ENCODE results near the gene CPA3.

Gene CPA3, protein sequence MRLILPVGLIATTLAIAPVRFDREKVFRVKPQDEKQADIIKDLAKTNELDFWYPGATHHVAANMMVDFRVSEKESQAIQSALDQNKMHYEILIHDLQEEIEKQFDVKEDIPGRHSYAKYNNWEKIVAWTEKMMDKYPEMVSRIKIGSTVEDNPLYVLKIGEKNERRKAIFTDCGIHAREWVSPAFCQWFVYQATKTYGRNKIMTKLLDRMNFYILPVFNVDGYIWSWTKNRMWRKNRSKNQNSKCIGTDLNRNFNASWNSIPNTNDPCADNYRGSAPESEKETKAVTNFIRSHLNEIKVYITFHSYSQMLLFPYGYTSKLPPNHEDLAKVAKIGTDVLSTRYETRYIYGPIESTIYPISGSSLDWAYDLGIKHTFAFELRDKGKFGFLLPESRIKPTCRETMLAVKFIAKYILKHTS

DNA sequence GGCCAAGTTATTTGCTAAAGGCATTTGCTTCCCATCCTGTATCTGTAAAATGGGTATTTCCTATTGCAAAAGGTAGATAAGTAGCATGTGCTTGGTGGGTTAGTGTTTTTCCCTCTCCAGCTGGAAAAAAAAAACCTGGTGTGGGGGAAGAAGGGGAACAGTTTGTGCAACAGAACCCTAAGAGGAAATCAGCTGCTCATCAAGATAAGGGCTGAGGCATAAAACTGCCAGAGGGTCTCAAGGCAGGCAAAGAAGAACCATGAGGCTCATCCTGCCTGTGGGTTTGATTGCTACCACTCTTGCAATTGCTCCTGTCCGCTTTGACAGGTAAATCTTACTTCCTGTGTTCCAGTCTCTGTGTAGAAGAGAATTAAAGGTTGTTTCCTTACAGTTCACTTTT, at the start of gene CPA3:
Gene CPA3, plus strand, starts transcription at position 248 of the 400 bp plus-strand sequence. Its CDS starts 12 bp downstream, at position 260.
- no peak for DNase-seq

DNA sequence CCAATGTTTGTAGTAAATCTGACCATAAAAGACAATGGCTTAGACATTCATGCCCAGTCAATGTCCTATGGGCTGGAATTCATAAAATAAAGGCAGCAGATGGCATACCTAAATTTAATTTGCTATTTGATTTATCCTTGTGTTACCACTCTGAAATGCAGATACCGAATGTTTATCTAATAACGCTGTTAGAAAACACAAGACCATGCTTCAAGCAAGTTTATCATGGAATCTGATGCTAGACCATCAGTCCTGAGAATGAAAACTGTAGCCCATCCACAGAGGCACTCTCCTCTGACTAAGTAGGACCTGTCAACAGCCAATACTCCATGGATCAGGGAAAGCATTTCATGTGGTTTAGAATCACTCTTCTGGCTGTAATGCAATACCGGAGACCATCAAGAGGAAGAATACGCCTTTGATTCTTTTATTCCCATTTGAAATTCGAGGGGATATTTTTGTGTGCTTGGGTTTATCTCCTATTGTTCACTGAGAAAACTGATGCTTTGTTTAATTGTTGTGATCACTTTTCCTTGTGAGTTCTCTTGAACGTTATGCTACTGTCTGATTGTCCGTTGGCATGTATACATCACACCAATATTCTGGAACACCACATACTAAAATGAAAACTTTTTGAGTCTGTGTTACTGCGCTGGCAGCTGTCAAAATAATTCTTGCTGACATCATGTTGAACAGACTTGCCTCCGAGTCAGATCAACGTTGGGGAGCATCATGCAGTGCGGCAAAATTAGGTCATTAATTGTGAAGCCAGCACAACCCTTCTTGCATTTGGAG, 49.6 kb upstream of the CPA3 start:
- DNase-seq, result no peak

DNA sequence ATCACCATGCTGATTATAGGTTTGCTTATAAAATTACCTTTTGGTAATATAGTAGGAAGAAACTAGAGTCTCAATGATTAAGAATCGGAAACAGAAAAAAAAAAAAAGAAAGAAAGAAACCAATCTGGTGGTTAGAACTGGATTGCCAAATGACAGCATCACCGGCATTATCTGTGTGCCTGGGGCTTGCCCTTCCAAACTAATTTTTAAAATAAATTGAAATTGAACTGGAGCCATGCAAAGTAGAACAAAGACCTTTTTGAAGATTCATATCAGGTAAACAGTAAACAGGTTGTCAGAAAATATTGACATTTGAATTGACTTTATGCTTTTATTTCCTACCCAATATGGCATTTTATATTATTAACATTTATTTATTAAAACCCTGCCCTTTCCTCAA, 48.7 kb upstream of the CPA3 start:
- DNase-seq, result no peak

DNA sequence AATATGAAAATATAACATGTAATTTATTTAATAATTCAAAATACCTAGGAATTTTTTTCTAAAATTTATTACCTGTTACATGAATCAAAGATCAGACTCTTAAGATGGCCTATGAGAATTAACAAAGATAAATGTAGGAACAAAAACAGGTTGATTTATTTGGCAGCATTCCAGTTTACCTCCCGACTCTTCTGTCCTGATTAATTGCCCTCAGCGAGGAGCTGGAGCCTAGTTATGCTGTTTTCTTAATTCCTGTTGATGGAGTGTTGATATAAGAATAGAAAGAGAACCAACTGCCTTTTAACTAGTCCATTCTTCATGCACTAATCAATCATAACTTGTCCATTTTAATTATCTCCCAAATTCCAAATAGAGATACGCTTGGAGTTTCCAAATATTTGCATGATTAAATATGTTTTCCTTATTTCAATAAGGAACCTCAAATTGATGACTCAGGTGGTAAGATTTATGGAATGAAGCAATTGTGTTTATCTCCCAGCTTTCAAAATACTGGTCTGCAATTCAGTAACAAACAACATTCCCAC, 48.0 kb upstream of the CPA3 start:
- DNase-seq, result no peak

DNA sequence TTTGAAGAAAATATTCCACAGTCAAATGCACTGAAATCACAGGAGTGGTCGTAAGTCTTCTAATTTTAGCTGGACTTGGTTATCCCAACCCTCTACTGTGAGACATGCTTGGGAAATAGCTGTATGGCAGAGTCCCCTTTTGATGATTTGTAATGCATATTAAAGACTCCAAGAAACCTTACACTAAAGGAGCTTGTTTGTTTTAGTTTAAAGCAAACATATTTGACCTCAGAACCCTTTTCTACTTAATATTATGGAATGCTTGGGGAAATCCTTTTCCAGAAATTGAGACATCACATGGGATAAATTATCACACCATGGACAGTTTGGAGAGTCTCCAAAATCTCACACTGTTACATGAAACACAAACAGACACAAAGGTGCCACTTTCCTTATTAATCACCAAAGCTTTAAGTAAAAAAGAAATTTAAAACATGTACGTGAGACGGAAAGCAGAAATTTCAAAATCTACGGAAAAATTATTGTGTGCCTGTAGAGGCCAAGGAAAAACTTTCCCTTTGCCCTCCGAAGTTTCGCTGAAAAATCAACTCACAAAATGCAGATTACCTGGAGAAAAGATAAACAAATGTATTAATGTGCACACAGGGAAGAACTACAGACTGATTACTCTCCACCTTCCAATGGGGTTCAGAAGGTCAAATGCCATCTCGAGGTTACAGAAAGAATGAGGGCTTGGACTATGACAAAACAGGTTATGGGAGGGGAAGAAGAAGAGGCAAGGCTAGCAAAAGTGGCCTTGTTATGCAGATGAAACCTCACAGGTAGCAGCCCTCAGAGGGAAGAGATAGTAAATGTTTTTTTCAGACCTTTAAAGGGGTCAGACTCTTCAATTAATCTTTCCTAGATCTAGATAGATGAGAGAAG, 44.5 kb upstream of the CPA3 start:
- DNase-seq, result no peak

DNA sequence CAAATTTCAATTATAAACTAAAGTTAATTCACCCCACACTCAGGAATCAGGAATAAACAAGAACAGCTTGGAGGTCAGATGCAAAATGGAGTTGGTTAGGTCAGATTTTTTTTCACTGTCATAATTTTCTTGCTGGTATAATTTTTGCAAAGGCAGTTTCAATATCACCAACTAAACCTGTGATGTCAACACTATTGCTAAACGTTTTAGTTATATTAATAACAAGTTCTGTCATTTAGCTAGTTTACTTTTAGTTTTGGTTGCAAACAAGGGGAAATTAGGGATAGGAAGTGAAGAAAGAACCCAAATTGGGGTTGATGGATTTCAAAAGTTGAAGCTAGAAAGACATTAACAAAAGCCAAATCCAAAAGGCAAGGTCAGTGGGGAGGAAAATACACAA, 42.1 kb upstream of the CPA3 start:
- no peak for DNase-seq

DNA sequence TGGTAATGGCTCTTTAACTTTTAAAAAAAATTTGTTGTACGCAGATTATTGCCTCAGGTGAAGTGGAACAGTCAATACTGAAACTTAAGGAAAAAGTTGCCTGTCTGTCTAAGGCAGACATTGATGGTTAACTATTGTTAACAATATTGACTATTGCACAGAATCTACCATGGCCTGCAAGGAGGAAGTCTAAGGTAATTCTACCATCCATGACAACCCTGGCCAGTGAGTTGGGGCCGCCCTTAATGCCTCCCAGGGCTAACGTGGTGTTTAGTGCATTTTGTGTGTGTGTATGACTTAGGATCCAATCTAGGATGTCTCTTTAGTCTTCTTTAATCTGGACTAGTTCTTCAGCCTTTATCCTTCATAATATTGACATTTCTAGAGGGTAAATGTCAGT, 39.6 kb upstream of the CPA3 start:
- no peak for DNase-seq

DNA sequence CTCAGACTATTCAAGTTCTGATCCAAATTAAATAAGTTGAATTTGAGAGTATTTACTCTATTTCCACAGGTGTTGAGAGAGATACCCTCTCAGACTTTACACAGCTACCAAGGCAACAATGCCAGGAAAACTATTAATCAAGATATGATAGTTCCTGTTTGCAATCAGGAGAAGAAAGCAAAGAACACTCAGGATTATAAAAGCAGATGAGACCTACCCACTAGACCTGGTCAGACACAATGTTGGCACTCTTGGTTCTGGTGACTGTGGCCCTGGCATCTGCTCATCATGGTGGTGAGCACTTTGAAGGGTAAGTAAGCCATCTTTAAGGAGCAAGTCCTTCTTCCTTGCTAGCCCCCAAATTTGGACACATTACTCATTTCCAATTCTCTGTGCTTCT, 37.5 kb upstream of the CPA3 start, which contains the start of gene CPB1:
Gene CPB1, plus strand, starts transcription at position 227 of the 400 bp plus-strand sequence. Its CDS starts 13 bp downstream, at position 240.
- no peak for DNase-seq

DNA sequence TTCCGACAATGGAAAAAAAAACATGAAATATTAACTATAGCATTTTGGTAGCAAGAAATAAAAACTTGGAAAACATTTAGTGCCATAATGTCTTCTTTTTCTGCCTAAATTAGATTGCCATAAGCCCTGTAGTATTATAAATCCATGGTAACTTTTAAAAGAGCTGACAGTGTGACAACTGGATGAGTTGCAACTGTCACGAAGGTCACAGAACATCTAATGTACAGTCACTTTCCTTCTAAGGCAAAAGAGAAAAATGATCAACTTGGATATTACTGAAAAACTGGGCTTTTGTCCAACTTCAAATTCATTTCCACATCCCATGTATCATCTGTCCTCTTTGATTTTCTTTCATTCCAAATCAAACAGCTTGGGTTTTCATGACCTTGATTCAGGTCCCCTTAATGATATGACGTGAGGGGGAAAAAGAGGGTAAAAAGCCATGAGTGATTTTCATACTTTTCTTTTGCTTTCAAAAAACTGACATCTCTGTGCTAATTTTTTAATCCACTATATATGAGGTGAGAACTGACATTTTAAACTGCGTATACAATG, 36.9 kb upstream of the CPA3 start:
- no peak for DNase-seq

DNA sequence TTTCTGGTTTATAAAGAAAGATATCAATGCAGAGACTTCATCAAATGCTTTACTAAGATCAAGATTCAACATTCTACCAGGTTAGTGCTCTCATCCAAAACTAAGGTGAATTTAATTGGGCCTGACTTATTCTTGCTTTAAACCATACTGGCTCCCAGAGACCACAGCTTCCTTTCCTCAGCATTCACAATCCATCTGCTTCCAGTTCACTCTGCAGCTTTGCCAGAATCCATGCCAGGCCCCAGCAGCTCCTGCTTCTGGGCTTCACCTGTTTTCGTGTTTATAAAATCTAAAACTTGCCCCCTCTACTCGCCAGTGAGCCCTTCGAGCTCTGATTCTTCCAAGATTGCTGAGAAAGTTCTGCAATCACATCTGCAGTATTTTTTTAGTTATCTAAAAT, 35.2 kb upstream of the CPA3 start:
- DNase-seq, result no peak

DNA sequence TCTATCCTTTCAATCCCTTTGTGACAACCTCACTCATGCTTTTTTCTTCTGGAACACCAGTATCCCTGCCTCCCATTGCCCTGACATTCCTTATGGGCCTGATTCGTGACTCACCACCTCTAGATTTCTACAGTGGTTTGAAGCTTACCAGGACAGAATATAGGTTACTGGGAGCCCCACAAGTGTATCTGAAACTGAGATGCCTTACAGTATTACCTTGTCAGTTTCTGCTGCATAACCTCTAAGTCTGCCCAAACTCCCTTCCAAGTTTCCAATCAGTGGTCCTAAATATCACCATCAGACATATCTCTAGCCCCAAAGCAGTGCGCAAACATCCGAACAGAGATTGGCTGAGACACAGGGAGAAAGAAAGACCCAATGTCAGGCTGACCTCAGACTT, 31.9 kb upstream of the CPA3 start:
- DNase-seq, result no peak

DNA sequence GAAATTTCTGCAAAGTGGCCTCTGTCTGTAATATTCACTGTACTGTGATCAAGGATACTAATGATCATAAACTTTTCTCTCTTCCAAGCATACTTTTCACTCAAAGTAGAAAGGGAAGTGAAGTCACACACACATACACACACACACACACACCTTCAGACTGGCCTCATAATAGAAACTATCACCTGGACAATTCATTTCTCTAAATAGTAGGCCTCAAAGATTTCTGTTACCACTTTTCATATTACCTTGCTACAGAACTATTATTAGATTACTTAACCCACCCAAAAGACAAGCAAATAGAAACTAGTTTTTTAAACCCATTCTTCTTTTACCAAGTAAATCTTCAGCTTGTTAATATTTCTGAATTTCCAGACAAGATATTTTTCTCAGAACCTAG, 25.3 kb upstream of the CPA3 start:
- DNase-seq, result no peak

DNA sequence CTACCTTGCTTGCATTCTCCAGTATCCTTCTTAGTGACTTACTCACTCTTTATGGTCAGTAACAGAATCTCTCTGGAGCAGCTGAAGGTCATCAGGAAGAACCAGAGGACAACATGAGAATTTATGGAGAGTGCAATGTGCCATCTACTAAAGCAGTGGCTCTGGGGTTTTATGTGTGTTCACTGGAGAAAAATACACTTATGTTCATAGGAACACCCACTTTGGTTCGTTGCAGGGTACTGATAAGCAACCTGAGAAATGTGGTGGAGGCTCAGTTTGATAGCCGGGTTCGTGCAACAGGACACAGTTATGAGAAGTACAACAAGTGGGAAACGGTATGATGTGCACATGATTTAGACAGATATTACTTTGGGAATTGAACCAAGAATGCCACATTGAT, 24.6 kb upstream of the CPA3 start:
- DNase-seq, result no peak

DNA sequence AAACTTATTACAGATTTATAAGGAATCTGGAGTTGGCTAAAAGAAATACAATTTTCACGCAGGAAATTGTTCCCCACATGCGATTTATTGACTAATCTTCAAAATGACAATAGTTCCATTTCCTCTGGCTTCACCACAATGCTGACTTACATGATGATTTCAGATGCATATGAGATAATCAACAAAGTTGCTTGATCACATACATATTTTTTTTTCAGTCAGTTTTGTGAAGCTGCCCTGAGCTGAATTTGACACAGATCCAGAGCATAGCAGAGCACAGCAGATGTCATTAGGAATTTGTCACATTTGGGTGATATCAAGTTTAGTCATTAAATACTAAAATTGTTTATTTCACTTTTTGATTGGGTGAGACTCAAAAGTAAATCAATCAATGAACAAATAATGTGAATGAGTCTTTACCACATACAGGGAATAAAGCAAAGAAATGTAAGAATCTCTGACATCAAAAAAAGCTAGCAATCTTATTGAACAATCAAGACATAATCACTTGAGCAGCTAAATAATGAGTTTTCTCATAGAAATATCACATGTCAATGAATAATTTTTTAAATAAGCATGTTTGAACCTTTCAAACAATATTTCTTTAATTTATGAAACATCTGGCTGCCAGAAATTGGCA, 19.2 kb upstream of the CPA3 start:
- DNase-seq, result no peak

DNA sequence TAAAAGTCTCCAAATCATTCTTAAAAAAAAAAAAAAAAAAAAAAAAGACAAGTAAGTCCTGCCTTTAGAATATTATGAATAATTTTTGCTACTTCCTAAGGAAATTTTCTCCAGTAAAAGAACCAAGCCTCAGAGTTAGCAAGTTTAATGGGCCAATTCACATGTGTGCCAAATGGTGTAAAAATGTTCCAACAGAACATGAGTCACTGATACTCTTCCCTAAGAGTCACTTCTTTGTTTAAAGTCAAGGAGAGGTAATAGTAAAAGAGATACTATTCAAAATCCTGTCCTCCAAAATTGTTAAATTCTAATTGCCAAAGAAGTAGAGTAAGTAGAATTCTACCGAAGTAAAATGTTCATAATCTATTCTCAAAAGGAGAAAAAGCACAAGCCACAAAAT, 17.7 kb upstream of the CPA3 start:
- no peak for DNase-seq

DNA sequence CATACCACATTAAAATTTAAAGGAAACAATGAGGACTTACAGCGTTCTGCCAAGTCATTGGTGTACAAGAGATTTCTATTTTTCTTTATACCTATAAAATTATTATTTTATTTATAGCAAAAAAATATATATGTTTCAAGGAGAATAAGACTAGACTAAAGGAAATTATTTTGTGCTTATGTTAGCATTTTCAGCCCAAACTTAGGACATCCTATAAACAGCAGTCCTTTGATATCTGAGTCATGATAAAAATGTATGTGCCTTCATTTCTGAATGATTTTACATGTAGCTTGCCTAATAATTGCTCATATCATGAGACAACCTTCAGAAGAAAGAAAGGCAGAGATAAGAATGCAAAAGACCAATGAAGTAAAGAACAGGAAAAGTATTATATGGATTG, 16.7 kb upstream of the CPA3 start:
- DNase-seq, result no peak

DNA sequence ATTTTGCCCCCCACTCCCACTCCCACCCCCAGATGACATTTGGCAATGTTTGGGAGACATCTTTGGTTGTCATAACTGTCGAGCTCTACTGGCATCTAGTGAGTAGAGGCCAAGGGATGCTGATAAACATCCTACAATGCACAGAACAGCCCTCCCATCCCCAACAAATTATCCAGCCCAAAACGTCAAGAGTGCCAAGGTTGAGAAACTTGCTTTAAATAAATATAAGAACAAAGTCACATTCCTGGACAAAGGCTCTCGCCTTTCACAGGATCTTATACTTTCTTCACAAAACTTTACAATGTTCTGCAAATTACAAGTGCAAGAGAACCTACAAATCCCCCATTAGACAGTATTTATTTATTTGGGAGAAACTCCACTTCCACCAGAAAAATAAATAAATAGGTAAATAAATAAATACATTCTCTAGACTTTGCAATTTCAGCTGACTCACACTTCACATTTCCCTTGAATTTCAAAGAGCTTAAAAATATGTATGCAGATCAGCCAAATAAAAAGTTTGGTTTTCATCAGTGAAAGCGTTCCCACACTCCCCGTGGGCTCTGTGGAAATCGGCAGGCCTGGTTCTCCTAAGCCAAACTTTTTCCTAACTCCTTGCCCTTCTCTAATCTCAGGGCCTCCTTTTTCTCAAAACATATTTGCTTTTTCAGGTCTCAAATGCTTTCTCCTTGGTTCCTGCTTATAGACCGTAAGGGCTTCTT, 12.7 kb upstream of the CPA3 start:
- no peak for DNase-seq

DNA sequence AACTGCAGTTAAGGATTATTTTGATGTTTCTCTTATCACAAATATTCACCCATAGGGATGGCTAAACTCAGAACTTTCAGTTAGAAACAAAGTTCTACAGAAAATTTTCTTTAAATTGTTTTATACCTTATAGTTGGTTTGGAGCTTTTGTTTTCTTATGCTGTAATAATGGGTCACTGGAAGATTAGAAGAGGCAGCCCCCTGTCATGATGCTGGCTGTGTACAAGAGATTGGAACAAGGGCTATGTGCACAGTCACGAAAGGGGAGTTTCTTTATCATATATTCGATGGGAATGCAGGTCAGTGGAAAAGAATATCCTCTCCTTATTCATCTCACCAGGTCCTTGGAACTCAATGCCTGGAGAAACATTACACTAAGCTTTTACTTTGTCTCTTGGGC, 12.0 kb upstream of the CPA3 start:
- DNase-seq, result no peak

DNA sequence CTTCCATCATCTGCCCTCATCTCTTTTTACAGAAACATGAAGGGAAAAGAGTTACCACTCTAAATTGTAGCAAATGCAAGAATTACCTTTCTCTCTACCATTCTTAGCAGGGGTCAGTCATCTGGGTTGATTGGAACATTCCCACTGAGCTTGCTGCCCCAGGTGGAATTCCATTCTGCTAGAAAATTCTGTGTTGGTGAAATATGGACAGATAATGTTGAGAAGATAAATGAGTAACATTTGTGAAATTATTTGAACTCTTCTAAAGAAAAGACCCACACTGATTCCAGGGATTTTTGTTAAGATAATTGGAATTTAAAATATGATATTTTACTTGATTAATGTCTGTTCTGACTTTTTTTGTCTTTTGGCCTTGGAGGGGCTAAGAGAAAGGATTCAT, 11.0 kb upstream of the CPA3 start:
- DNase-seq, result no peak

DNA sequence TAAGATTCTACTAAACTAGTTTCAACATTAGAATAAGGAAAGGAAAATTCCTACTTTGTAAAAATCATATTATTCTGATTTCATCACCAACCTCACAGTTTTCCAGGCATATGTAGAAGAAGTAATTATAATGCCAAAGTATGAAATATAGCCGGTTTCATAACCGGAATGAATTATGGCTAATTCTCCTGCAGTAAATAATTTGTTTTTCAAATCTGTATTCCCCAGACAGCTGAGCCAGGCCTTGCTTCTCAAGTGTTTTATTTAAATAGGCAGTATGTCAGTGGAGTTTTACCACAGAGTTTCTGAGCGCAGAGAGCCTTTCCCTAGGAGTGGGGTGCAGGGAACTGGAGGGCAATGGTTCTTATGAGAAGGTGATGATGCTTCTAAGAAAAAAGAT, 8.7 kb upstream of the CPA3 start:
- no peak for DNase-seq

DNA sequence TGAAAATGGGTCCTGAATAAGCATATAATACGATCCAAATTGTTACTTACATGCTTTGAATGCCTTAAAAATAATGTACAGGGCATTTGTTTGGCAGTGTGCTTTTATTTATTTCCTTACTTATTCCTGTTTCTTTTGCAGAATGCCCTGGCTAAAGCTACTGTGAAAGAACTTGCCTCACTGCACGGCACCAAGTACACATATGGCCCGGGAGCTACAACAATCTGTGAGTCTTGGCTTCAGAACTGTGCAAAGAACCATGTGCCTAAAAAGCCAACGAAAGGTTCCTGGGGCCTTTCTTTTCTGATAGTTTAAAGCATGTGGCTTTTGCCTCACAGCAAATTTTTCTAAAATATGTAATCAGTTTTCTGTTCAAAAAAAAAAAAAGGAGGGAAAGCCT, 7.8 kb upstream of the CPA3 start:
- DNase-seq, result no peak

All from NCI-H1694 (cell line).